Uterus (tissue), 2 donors: ENCODE measurements around the gene CRYBA4.

Source experiments
- CTCF ChIP-seq, 4 experiments: fragments of 200-600 bp in 2 of 4; fragments of 450-650 bp in 2 of 4; sonication (generic) in 2 of 4; IDR thresholded peaks; one replicate each; pipeline ENCODE4 v1.5.1; 2016 to 2019; ENCODE audit warnings: antibody characterized with exemption in 4 of 4, mild to moderate bottlenecking in 2 of 4, moderate library complexity in 1 of 4
- POLR2A ChIP-seq, 2 donors: fragments of 450-650 bp; IDR thresholded peaks; one replicate each; pipeline ENCODE4 v1.6.1; 2016; ENCODE audit warnings: antibody characterized with exemption in 2 of 2, mild to moderate bottlenecking in 1 of 2, moderate library complexity in 1 of 2

GRCh38 chr22:26670459-26670858 lies 48.7 kb downstream of the CRYBA4 start:
- TF ChIP-seq POLR2A (IDR thresholded peaks at IDR 0.05) = no peak
- no peak for TF ChIP-seq CTCF (IDR thresholded peaks at IDR 0.05)
